ENCODE measurements around the gene CD48. TPM values are rescaled to one million over a fixed set of nuclear protein-coding genes. Genes with fewer than 3 reads are reported as not detected.

CD48 gene
- polyA plus RNA-seq, 1 donor (not counting 4 experiments of a cell fraction or from before 2014, with no cell fraction given), result 0.07 TPM

DNA sequence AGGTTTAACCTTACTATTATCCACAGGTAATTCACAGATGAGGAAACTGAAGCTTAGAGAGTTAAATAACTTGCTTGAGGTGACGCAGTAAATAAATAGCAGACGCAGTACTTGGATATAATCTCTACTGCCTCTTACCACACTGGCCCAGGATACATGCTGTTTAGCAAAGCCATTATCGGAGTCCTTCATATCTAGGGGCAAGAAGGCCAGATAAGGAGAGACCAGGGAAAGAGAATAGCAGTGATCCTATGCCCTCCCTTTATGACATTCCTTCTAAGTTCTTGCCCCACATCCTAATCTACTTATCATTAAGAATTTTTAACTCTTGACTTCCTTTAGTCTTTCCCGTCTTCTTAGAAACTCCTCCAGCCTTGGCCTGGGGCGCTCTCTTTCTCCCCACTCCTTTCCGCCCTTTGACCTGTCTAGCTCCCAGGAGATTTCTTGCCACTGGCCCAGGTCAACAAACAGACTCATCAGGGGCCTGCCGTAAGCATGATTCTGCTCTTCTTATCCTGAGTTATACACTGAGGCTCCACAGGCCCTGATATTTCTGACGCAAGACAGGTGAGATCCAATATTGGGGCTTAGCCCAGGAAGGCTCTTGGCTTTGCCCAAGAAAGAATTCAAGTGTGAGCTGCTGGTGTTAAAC, 53.3 kb downstream of the CD48 start:
- Histone ChIP-seq H4K20me1 (ENCODE audit: control insufficient read depth, extremely low read depth, insufficient read depth, low read length) (no peaks in the 10 kb centered on the region), H3K9me1 (ENCODE audit: control insufficient read depth, extremely low read depth, insufficient read depth, low read length) (no peaks in the 10 kb centered on the region), H3K4me3 (ENCODE audit: control insufficient read depth in 2 of 3, extremely low read depth in 1 of 3, insufficient read depth in 2 of 3, low read depth in 1 of 3, low read length in 3 of 3) (no peak overlapping the region), H3K79me2 (ENCODE audit: control insufficient read depth, insufficient read depth, low read length) (no peaks in the 10 kb centered on the region), H3K4me2 (ENCODE audit: control insufficient read depth, extremely low read depth, insufficient read depth, low read depth, low read length) (no peak overlapping the region), H2AFZ (ENCODE audit: control insufficient read depth, low read length) (no peak overlapping the region), H3K4me1 (ENCODE audit: control insufficient read depth, extremely low read depth, insufficient read depth, low read length) (no peaks in the 10 kb centered on the region), H3K9me3 (ENCODE audit: control insufficient read depth, low read depth, low read length) (no peaks in the 10 kb centered on the region), H3K36me3 (ENCODE audit: control insufficient read depth in 2 of 2, extremely low read depth in 1 of 2, insufficient read depth in 2 of 2, low read length in 2 of 2) (no peaks in the 10 kb centered on the region), H3K27me3 (ENCODE audit: control insufficient read depth, extremely low read depth, insufficient read depth, low read length) (peaks cover 11% of the 10 kb centered on the region), H3K9ac (ENCODE audit: control insufficient read depth, extremely low read depth, insufficient read depth, low read length) (no peak overlapping the region), H3K27ac (ENCODE audit: control insufficient read depth, insufficient read depth, low read length) (no peak overlapping the region)
- dilution Hi-C loops (cut with MboI; ENCODE audit: extremely low pct_ligation_motif_present, low sequenced_read_pairs), result no loop called here
- DNase-seq (ENCODE audit: low read depth, low spot score) (no peak), FAIRE-seq (no peak)
- TF ChIP-seq, protein P1, sequence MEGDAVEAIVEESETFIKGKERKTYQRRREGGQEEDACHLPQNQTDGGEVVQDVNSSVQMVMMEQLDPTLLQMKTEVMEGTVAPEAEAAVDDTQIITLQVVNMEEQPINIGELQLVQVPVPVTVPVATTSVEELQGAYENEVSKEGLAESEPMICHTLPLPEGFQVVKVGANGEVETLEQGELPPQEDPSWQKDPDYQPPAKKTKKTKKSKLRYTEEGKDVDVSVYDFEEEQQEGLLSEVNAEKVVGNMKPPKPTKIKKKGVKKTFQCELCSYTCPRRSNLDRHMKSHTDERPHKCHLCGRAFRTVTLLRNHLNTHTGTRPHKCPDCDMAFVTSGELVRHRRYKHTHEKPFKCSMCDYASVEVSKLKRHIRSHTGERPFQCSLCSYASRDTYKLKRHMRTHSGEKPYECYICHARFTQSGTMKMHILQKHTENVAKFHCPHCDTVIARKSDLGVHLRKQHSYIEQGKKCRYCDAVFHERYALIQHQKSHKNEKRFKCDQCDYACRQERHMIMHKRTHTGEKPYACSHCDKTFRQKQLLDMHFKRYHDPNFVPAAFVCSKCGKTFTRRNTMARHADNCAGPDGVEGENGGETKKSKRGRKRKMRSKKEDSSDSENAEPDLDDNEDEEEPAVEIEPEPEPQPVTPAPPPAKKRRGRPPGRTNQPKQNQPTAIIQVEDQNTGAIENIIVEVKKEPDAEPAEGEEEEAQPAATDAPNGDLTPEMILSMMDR (optimal IDR thresholded peaks at IDR 0.05 in 1 of 3, IDR thresholded peaks at IDR 0.05 in 1 of 3, conservative IDR thresholded peaks at IDR 0.05 in 1 of 3; ENCODE audit: extremely low read depth in 1 of 3, insufficient read depth in 2 of 3, low read length in 3 of 3), result no peak
- no peak for TF ChIP-seq EZH2 (IDR thresholded peaks at IDR 0.05; ENCODE audit: low read length)

DNA sequence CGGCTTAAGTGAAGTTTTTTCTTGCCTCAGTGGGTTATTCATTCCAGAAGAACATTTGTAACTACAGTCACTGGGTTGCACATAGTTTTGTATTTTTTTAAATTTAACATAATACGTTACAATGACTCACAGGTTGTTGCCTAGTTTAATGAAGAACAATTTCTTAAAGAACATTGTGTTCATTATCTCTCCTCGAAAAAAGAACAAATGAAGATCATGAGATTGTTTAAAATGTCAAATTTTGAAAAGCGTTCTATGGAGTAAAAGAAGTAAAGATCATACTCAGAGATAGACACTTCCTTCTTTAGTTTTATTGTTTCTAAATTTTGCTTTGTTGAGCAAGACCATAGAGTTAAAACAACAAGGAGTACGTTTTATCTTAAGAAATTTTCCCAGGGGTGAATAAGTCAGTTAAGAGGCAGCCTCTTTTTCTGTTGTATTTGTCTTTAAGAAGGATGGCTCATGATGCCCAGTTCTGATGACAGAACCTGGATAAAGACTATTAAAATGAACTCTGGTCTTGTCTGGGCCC, 54.3 kb downstream of the CD48 start:
- Histone ChIP-seq H3K4me2 (ENCODE audit: control insufficient read depth, extremely low read depth, insufficient read depth, low read depth, low read length) (no peak overlapping the region), H3K9ac (ENCODE audit: control insufficient read depth, extremely low read depth, insufficient read depth, low read length) (no peak overlapping the region), H3K4me1 (ENCODE audit: control insufficient read depth, extremely low read depth, insufficient read depth, low read length) (no peaks in the 10 kb centered on the region), H2AFZ (ENCODE audit: control insufficient read depth, low read length) (no peak overlapping the region), H3K9me1 (ENCODE audit: control insufficient read depth, extremely low read depth, insufficient read depth, low read length) (no peaks in the 10 kb centered on the region), H3K79me2 (ENCODE audit: control insufficient read depth, insufficient read depth, low read length) (no peaks in the 10 kb centered on the region), H3K9me3 (ENCODE audit: control insufficient read depth, low read depth, low read length) (no peaks in the 10 kb centered on the region), H3K4me3 (ENCODE audit: control insufficient read depth in 2 of 3, extremely low read depth in 1 of 3, insufficient read depth in 2 of 3, low read depth in 1 of 3, low read length in 3 of 3) (no peak overlapping the region), H3K36me3 (ENCODE audit: control insufficient read depth in 2 of 2, extremely low read depth in 1 of 2, insufficient read depth in 2 of 2, low read length in 2 of 2) (no peaks in the 10 kb centered on the region), H3K27me3 (ENCODE audit: control insufficient read depth, extremely low read depth, insufficient read depth, low read length) (peaks cover 11% of the 10 kb centered on the region), H4K20me1 (ENCODE audit: control insufficient read depth, extremely low read depth, insufficient read depth, low read length) (no peaks in the 10 kb centered on the region), H3K27ac (ENCODE audit: control insufficient read depth, insufficient read depth, low read length) (no peak overlapping the region)
- no peak for FAIRE-seq
- DNase-seq (ENCODE audit: low read depth, low spot score), result no peak
- TF ChIP-seq, protein P1 (optimal IDR thresholded peaks at IDR 0.05 in 1 of 3, IDR thresholded peaks at IDR 0.05 in 1 of 3, conservative IDR thresholded peaks at IDR 0.05 in 1 of 3; ENCODE audit: extremely low read depth in 1 of 3, insufficient read depth in 2 of 3, low read length in 3 of 3), result no peak
- no peak for TF ChIP-seq EZH2 (IDR thresholded peaks at IDR 0.05; ENCODE audit: low read length)
- dilution Hi-C loops (cut with MboI; ENCODE audit: extremely low pct_ligation_motif_present, low sequenced_read_pairs), result no loop called here

All from keratinocyte (primary cell).